ENCODE measurements around the gene WDR4.

The WDR4 gene

GRCh38 chr21:42830456-42831455 is 48.6 kb downstream of the WDR4 start:
- TF ChIP-seq, protein P1, sequence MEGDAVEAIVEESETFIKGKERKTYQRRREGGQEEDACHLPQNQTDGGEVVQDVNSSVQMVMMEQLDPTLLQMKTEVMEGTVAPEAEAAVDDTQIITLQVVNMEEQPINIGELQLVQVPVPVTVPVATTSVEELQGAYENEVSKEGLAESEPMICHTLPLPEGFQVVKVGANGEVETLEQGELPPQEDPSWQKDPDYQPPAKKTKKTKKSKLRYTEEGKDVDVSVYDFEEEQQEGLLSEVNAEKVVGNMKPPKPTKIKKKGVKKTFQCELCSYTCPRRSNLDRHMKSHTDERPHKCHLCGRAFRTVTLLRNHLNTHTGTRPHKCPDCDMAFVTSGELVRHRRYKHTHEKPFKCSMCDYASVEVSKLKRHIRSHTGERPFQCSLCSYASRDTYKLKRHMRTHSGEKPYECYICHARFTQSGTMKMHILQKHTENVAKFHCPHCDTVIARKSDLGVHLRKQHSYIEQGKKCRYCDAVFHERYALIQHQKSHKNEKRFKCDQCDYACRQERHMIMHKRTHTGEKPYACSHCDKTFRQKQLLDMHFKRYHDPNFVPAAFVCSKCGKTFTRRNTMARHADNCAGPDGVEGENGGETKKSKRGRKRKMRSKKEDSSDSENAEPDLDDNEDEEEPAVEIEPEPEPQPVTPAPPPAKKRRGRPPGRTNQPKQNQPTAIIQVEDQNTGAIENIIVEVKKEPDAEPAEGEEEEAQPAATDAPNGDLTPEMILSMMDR (IDR thresholded peaks at IDR 0.05; ENCODE audit: low read length, missing control alignments) = no peak
- H3K4me3 ChIP-seq (replicated peaks; ENCODE audit: low read depth, low read length) = no peak overlapping the region
- no peak for DNase-seq (ENCODE audit: low read depth)

DNA sequence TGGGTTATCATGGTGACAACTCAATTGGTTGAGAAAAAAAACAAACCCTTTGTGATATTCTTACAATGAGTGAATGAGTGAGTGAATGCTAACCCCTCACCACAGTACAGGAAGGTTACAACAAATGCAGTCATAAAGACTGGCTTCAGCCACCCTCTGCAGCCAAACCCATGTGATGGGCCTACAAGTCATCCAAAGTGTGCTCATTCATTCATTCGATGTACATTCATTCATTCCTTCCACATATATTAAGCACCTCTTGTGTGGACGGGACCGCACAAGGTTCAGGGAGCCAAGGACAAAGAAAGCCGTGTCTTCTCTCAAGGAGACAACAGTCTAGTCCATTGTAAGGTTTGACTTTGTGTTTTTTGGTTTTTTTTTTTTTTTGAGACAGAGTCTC is 49.4 kb downstream of the WDR4 start:
- DNase-seq (ENCODE audit: low read depth) = no peak
- TF ChIP-seq, protein P1 (IDR thresholded peaks at IDR 0.05; ENCODE audit: low read length, missing control alignments) = no peak

DNA sequence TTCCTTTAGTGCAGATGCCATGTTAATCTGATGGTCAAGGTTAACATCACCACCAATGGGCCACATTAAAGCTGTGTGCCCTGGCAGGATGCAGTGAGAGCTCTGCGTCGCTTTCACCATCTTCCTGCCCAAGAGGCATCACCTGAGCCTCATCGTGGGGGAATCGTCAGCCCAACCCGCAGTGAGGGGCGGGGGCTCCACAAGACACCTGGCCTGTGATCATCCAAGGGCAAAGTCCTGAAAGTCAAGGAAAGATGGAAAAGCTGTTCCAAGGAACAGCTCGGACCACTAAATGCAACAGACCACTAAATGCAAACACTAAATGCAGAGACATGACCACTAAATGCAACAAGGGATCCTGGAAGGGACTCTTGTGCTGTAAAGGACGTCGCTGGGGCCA is 49.9 kb downstream of the WDR4 start:
- no peak overlapping the region for H3K4me3 ChIP-seq (replicated peaks; ENCODE audit: low read depth, low read length)
- DNase-seq (ENCODE audit: low read depth) = no peak
- TF ChIP-seq, protein P1 (IDR thresholded peaks at IDR 0.05; ENCODE audit: low read length, missing control alignments) = no peak

More for the DNA sequence above, 49.4 kb downstream of the WDR4 start:
- H3K4me3 ChIP-seq (replicated peaks; ENCODE audit: low read depth, low read length) = no peak overlapping the region

GRCh38 chr21:42827588-42827987 is 51.8 kb downstream of the WDR4 start:
- no peak for DNase-seq (ENCODE audit: low read depth)
- H3K4me3 ChIP-seq (replicated peaks; ENCODE audit: low read depth, low read length) = no peak overlapping the region
- TF ChIP-seq, protein P1 (IDR thresholded peaks at IDR 0.05; ENCODE audit: low read length, missing control alignments) = no peak

DNA sequence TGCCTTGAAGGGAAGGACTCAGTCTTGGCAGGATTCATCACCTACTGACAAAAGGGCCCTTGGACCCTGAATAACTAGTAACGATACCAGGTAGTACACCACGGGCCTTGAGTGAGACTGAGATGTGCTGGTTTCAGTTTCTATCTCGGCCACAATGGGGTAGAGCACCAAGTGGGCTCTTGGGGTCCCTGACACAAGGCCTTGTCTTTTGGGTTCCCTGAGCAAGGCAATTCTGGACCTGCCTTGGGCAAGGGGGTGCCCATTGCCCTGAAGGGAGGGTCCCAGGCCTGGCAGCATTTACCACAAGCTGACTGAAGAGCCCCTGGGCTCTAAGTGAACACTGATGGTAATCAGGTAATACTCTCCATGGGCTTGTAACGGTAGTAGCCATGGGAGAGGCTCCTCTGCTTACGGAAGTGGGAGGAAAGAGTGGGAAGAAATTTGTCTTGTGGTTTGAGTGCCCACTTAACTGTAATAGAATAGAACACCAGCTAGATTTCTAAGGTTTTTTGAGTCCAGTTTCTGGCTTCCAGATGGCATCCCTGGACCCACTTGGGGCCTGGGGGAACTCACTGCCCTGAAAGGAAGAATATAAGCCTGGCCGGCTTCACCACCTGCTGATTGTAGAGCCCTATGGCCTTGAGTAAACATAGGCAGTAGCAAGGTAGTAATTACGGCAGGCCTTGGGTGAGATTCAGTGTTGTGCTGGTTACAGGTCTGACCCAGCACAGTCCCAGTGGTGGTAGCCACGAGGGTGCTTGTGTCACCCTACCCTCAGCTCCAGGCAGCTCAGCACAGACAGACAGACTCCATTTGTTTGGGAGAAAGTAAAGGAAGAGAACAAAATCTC is 58.5 kb downstream of the WDR4 start:
- TF ChIP-seq, protein P1 (IDR thresholded peaks at IDR 0.05; ENCODE audit: low read length, missing control alignments) = no peak
- DNase-seq (ENCODE audit: low read depth) = no peak
- H3K4me3 ChIP-seq (replicated peaks; ENCODE audit: low read depth, low read length) = no peak overlapping the region

GRCh38 chr21:42819861-42820615 is 59.3 kb downstream of the WDR4 start:
- no peak overlapping the region for H3K4me3 ChIP-seq (replicated peaks; ENCODE audit: low read depth, low read length)
- TF ChIP-seq, protein P1 (IDR thresholded peaks at IDR 0.05; ENCODE audit: low read length, missing control alignments) = no peak
- no peak for DNase-seq (ENCODE audit: low read depth)
